ENCODE data around the gene NPTXR. TPM values are rescaled to one million over a fixed set of nuclear protein-coding genes. Genes with fewer than 3 reads are reported as not detected.

Gene NPTXR
- total RNA-seq, 1 experiment from 2014 or later = 12.8 TPM

DNA sequence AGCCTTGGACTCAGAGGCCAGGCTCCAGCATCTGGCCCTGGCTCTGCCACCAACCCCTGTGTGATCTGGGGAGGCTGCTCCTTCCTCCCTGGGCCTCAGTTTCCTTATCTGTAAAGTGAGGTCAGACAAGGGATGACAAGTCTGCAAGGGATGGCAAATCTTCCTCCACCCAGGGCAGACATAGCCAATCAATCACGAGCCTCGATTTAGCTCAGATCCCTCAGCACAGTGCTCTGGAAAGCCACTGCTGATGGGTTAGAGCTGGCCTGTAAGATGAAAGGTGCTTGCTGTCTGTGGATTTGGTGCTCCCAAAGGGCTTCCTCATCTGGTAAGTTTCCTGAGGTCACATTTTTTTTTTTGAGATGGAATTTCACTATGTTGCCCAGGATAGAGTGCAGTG is 20.2 kb downstream of the NPTXR start:
- H2AFZ ChIP-seq (ENCODE audit: low read depth, low read length, poor library complexity, severe bottlenecking) = no peak overlapping the region
- ChIA-PET POLR2A (no interaction called here), RAD21 (ENCODE audit: low non-redundant PET in 1 of 2, low total read pairs in 2 of 2, uncharacterized antibody in 2 of 2, unreplicated experiment in 2 of 2) (no interaction called here), CTCF (no interaction called here)
- H3K79me2 ChIP-seq (ENCODE audit: insufficient read depth, low read length) = no peaks in the 10 kb centered on the region
- no peak overlapping the region for H3K4me2 ChIP-seq (ENCODE audit: low read length)
- H3K4me3 ChIP-seq (replicated peaks in 1 of 2; ENCODE audit: low read depth in 1 of 2, low read length in 2 of 2) = no peak overlapping the region
- BruUV-seq (replicated peaks) = no TSS peak
- no peaks in the 10 kb centered on the region for H3K9me3 ChIP-seq (ENCODE audit: control insufficient read depth in 1 of 2, insufficient read depth in 1 of 2, low read depth in 1 of 2, low read length in 2 of 2)
- DNase-seq (ENCODE audit: low read depth, low spot score) (no peak), ATAC-seq (no peak)
- no peaks in the 10 kb centered on the region for H3K9me2 ChIP-seq (ENCODE audit: insufficient read depth)
- H3K27me3 ChIP-seq (ENCODE audit: insufficient read depth, low read length) = peaks cover 4% of the 10 kb centered on the region; the same call in 1 of the 2 replicates
- no peaks in the 10 kb centered on the region for H3K36me3 ChIP-seq (ENCODE audit: control insufficient read depth in 1 of 2, insufficient read depth in 2 of 2, low read length in 2 of 2)
- TF ChIP-seq, protein P1, sequence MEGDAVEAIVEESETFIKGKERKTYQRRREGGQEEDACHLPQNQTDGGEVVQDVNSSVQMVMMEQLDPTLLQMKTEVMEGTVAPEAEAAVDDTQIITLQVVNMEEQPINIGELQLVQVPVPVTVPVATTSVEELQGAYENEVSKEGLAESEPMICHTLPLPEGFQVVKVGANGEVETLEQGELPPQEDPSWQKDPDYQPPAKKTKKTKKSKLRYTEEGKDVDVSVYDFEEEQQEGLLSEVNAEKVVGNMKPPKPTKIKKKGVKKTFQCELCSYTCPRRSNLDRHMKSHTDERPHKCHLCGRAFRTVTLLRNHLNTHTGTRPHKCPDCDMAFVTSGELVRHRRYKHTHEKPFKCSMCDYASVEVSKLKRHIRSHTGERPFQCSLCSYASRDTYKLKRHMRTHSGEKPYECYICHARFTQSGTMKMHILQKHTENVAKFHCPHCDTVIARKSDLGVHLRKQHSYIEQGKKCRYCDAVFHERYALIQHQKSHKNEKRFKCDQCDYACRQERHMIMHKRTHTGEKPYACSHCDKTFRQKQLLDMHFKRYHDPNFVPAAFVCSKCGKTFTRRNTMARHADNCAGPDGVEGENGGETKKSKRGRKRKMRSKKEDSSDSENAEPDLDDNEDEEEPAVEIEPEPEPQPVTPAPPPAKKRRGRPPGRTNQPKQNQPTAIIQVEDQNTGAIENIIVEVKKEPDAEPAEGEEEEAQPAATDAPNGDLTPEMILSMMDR (IDR thresholded peaks at IDR 0.05 in 2 of 3, conservative IDR thresholded peaks at IDR 0.05 in 1 of 3; ENCODE audit: borderline replicate concordance in 1 of 3, insufficient read depth in 1 of 3, low read depth in 2 of 3, low read length in 2 of 3) = no peak
- no peak for TF ChIP-seq ZFX (IDR thresholded peaks at IDR 0.05)
- intact Hi-C loops (cut with micrococcal nuclease) = no loop called here
- H3K4me1 ChIP-seq (ENCODE audit: control insufficient read depth in 1 of 2, insufficient read depth in 2 of 2, low read length in 2 of 2) = no peaks in the 10 kb centered on the region
- no peaks in the 10 kb centered on the region for H4K20me1 ChIP-seq (ENCODE audit: insufficient read depth)
- H3K9ac ChIP-seq (ENCODE audit: low read length) = no peak overlapping the region
- H3K27ac ChIP-seq (ENCODE audit: low read depth, low read length) = no peak overlapping the region

DNA sequence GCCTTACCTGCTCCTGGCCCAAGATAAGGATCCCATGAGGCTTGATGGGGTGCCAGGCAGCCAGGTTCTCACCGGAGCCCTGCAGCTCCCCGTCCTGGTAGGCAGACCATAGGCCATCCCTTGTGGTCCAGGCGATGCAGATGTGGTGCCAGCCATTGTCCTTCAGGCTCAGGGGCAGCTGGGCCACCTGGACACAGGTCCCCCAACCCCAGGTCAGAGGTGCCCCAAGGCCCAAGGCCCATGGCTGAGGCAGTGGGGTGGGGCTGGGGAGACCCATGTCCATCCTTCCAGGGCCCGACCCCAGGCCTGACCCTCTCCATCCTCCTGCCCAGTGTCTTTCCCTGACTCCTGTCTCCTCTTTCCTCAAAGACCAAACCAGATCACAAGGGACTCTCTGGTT is 20.8 kb downstream of the NPTXR start:
- H3K9me2 ChIP-seq (ENCODE audit: insufficient read depth) = no peaks in the 10 kb centered on the region
- no peaks in the 10 kb centered on the region for H3K79me2 ChIP-seq (ENCODE audit: insufficient read depth, low read length)
- H3K27ac ChIP-seq (ENCODE audit: low read depth, low read length) = no peak overlapping the region
- ChIA-PET POLR2A (no interaction called here), RAD21 (ENCODE audit: low non-redundant PET in 1 of 2, low total read pairs in 2 of 2, uncharacterized antibody in 2 of 2, unreplicated experiment in 2 of 2) (no interaction called here), CTCF (no interaction called here)
- ATAC-seq = no peak
- DNase-seq (ENCODE audit: low read depth, low spot score) = no peak
- TF ChIP-seq EZH2phosphoT487 (IDR thresholded peaks at IDR 0.05; ENCODE audit: borderline replicate concordance) (no peak), CBX3 (IDR thresholded peaks at IDR 0.05; ENCODE audit: low read depth) (no peak), JUND (IDR thresholded peaks at IDR 0.05) (no peak), FOSL1 (IDR thresholded peaks at IDR 0.05; ENCODE audit: low read depth) (no peak), POLR2A (IDR thresholded peaks at IDR 0.05; ENCODE audit: borderline replicate concordance, extremely low read depth, insufficient read depth, insufficient read length) (no peak), SRF (IDR thresholded peaks at IDR 0.05; ENCODE audit: low read depth) (no peak), ZNF274 (IDR thresholded peaks at IDR 0.05; ENCODE audit: low read depth, low read length) (no peak), EGR1 (IDR thresholded peaks at IDR 0.05; ENCODE audit: low read depth) (no peak), SIN3A (IDR thresholded peaks at IDR 0.05; ENCODE audit: low read depth) (no peak), YY1 (IDR thresholded peaks at IDR 0.05; ENCODE audit: extremely low read depth, insufficient replicate concordance, low read depth, low read length) (no peak), SP1 (IDR thresholded peaks at IDR 0.05; ENCODE audit: low read depth) (no peak), RAD21 (IDR thresholded peaks at IDR 0.05; ENCODE audit: low read depth) (no peak), EZH2 (IDR thresholded peaks at IDR 0.05) (no peak), TCF7L2 (IDR thresholded peaks at IDR 0.05; ENCODE audit: borderline replicate concordance, extremely low read depth, insufficient read depth, insufficient read length) (no peak), ELF1 (IDR thresholded peaks at IDR 0.05; ENCODE audit: borderline replicate concordance, low read depth) (no peak)
- H3K9me3 ChIP-seq (ENCODE audit: control insufficient read depth in 1 of 2, insufficient read depth in 1 of 2, low read depth in 1 of 2, low read length in 2 of 2) = no peaks in the 10 kb centered on the region
- H3K4me2 ChIP-seq (ENCODE audit: low read length) = no peak overlapping the region
- H3K4me1 ChIP-seq (ENCODE audit: control insufficient read depth in 1 of 2, insufficient read depth in 2 of 2, low read length in 2 of 2) = no peaks in the 10 kb centered on the region
- H3K36me3 ChIP-seq (ENCODE audit: control insufficient read depth in 1 of 2, insufficient read depth in 2 of 2, low read length in 2 of 2) = no peaks in the 10 kb centered on the region
- H3K27me3 ChIP-seq (ENCODE audit: insufficient read depth, low read length) = peaks cover 4% of the 10 kb centered on the region; the same call in 1 of the 2 replicates
- no peak overlapping the region for H3K9ac ChIP-seq (ENCODE audit: low read length)
- no peaks in the 10 kb centered on the region for H4K20me1 ChIP-seq (ENCODE audit: insufficient read depth)
- H2AFZ ChIP-seq (ENCODE audit: low read depth, low read length, poor library complexity, severe bottlenecking) = no peak overlapping the region
- H3K4me3 ChIP-seq (replicated peaks in 1 of 2; ENCODE audit: low read depth in 1 of 2, low read length in 2 of 2) = no peak overlapping the region
- BruUV-seq (replicated peaks) = no TSS peak
- intact Hi-C loops (cut with micrococcal nuclease) = no loop called here

Measured in HCT116 (cell line).